RWPE1 (cell line): ENCODE results near the gene PCBP3.
A peak's percentile ranks its signal among the peaks of the same experiment; 100 is the strongest.

ENCODE experiments used
- CTCF ChIA-PET: fragments of 350-600 bp; sonication (Branson Sonifier 250); formaldehyde crosslinking; extraction: SDS; loops from one replicate; lab custom pipeline; 2021; lab: Yijun Ruan, JAX
- POLR2A ChIA-PET: fragments of 400-600 bp; formaldehyde crosslinking; extraction: SDS; loops from one replicate; lab custom pipeline; 2020; ENCODE audit warnings: antibody characterized with exemption; ENCODE audit not compliant: low non-redundant PET; lab: Yijun Ruan, JAX
- DNase-seq: peaks from one replicate; pipeline ENCODE4 v3.0.0; 2012; ENCODE audit warnings: low spot score
- H3K27ac ChIP-seq: fragments of 450-650 bp; 2 replicates; pipeline ENCODE4 v1.5.1; 2017
- CTCF ChIP-seq: fragments of 450-650 bp; conservative IDR thresholded peaks from 2 replicates; pipeline ENCODE4 v1.5.1; 2017; ENCODE audit warnings: low read depth, mild to moderate bottlenecking

Gene PCBP3

GRCh38 chr21:45680215-45680614 lies 36.7 kb downstream of the PCBP3 start:
- ChIA-PET CTCF (no interaction called here), POLR2A (no interaction called here)
- TF ChIP-seq CTCF: no peak
- DNase-seq: no peak
- no peak overlapping the region for H3K27ac ChIP-seq

- POLR2A ChIA-PET: no interaction called here
These were observed 51.6 kb downstream of the PCBP3 start for GRCh38 chr21:45695086-45695485.

GRCh38 chr21:45698493-45699184 lies 55.1 kb downstream of the PCBP3 start:
- ChIA-PET CTCF (no interaction called here), POLR2A (no interaction called here)
- H3K27ac ChIP-seq: peak overlapping the region; percentile 56
- peak; percentile 66 for DNase-seq
- no peak for TF ChIP-seq CTCF

More at GRCh38 chr21:45695086-45695485, 51.6 kb downstream of the PCBP3 start:
- H3K27ac ChIP-seq: no peak overlapping the region
- CTCF ChIA-PET: no interaction called here
- no peak for DNase-seq
- no peak for TF ChIP-seq CTCF

- CTCF ChIA-PET: no interaction called here
- no peak for DNase-seq
- TF ChIP-seq CTCF: no peak
- no peak overlapping the region for H3K27ac ChIP-seq
- POLR2A ChIA-PET: no interaction called here
These were observed 55.9 kb downstream of the PCBP3 start for GRCh38 chr21:45699251-45699942.

- CTCF ChIA-PET: no interaction called here
- no peak for DNase-seq
- no peak overlapping the region for H3K27ac ChIP-seq
- TF ChIP-seq CTCF: no peak
- POLR2A ChIA-PET: no interaction called here
These were observed 56.4 kb downstream of the PCBP3 start for GRCh38 chr21:45699966-45700365.

- H3K27ac ChIP-seq: no peak overlapping the region
- no peak for TF ChIP-seq CTCF
- ChIA-PET POLR2A (no interaction called here), CTCF (no interaction called here)
- DNase-seq: no peak
These were observed 56.9 kb downstream of the PCBP3 start for GRCh38 chr21:45700461-45700860.
